ENCODE measurements around the gene CYB561A3. TPM values are rescaled to one million over a fixed set of nuclear protein-coding genes. Genes with fewer than 3 reads are reported as not detected.

The CYB561A3 gene
- total and polyA plus RNA-seq, 2 experiments from 2014 or later: 9.8 to 30.8 TPM

DNA sequence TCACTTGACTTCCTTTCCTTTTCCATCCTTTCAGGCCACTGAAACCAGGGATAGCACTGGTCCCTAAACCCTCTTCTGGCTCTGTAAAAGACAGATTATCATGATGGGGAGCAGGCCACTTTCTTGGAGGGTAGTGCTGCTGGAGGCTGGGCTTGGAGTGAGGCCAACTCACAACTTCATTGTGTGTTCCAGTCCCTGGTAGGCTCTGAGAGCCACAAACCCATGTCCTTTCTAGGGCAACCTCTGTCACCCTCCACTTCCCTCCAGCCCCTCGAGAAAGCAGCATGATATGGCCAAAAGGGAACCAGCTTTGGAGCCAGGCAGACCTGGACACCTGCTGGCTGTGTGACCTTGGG lies 26.3 kb downstream of the CYB561A3 start:
- Histone ChIP-seq H3K4me3 (no peak overlapping the region), H3K4me2 (peak overlapping the region; percentile 12; the same call in 1 of the 2 replicates), H3K36me3 (ENCODE audit: insufficient read depth) (no peaks in the 10 kb centered on the region), H3K27me3 (ENCODE audit: insufficient read depth) (no peaks in the 10 kb centered on the region), H3K27ac (ENCODE audit: low read depth) (peak overlapping the region; percentile 87; the same call in 1 of the 2 replicates), H3K79me2 (replicated peaks; ENCODE audit: insufficient read depth) (peaks cover 26% of the 10 kb centered on the region), H2AFZ (no peak overlapping the region), H4K20me1 (replicated peaks; ENCODE audit: insufficient read depth) (peaks cover 17% of the 10 kb centered on the region), H3K9me2 (ENCODE audit: insufficient read depth) (no peaks in the 10 kb centered on the region), H3K4me1 (ENCODE audit: insufficient read depth) (peaks cover 24% of the 10 kb centered on the region), H3F3A (replicated peaks; ENCODE audit: low read depth) (peaks cover 35% of the 10 kb centered on the region)
- no peak overlapping the region; the same call in 2 of the 3 replicates for H3K4me3 Mint-ChIP-seq
- peak overlapping the region; percentile 59; the same call in 1 of the 2 replicates for H3K27ac Mint-ChIP-seq
- H3K36me3 Mint-ChIP-seq (ENCODE audit: low read depth): peaks cover 21% of the 10 kb centered on the region
- H3K27me3 Mint-ChIP-seq (ENCODE audit: insufficient read depth, low read depth, poor library complexity): peaks cover 19% of the 10 kb centered on the region
- DNase-seq (ENCODE audit: low spot score) (no peak), ATAC-seq (no peak)
- H3K9me3 Mint-ChIP-seq: no peaks in the 10 kb centered on the region
- H3K4me1 Mint-ChIP-seq: peaks cover 39% of the 10 kb centered on the region
- TF ChIP-seq ZNF331 (CRISPR knock-in tag; IDR thresholded peaks at IDR 0.05; ENCODE audit: low read depth): no peak
- TF ChIP-seq, protein P1, sequence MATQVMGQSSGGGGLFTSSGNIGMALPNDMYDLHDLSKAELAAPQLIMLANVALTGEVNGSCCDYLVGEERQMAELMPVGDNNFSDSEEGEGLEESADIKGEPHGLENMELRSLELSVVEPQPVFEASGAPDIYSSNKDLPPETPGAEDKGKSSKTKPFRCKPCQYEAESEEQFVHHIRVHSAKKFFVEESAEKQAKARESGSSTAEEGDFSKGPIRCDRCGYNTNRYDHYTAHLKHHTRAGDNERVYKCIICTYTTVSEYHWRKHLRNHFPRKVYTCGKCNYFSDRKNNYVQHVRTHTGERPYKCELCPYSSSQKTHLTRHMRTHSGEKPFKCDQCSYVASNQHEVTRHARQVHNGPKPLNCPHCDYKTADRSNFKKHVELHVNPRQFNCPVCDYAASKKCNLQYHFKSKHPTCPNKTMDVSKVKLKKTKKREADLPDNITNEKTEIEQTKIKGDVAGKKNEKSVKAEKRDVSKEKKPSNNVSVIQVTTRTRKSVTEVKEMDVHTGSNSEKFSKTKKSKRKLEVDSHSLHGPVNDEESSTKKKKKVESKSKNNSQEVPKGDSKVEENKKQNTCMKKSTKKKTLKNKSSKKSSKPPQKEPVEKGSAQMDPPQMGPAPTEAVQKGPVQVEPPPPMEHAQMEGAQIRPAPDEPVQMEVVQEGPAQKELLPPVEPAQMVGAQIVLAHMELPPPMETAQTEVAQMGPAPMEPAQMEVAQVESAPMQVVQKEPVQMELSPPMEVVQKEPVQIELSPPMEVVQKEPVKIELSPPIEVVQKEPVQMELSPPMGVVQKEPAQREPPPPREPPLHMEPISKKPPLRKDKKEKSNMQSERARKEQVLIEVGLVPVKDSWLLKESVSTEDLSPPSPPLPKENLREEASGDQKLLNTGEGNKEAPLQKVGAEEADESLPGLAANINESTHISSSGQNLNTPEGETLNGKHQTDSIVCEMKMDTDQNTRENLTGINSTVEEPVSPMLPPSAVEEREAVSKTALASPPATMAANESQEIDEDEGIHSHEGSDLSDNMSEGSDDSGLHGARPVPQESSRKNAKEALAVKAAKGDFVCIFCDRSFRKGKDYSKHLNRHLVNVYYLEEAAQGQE (IDR thresholded peaks at IDR 0.05; ENCODE audit: unreplicated experiment): no peak
- no peak for TF ChIP-seq ZNF114 (CRISPR knock-in tag; IDR thresholded peaks at IDR 0.05)
- TF ChIP-seq, protein P2, sequence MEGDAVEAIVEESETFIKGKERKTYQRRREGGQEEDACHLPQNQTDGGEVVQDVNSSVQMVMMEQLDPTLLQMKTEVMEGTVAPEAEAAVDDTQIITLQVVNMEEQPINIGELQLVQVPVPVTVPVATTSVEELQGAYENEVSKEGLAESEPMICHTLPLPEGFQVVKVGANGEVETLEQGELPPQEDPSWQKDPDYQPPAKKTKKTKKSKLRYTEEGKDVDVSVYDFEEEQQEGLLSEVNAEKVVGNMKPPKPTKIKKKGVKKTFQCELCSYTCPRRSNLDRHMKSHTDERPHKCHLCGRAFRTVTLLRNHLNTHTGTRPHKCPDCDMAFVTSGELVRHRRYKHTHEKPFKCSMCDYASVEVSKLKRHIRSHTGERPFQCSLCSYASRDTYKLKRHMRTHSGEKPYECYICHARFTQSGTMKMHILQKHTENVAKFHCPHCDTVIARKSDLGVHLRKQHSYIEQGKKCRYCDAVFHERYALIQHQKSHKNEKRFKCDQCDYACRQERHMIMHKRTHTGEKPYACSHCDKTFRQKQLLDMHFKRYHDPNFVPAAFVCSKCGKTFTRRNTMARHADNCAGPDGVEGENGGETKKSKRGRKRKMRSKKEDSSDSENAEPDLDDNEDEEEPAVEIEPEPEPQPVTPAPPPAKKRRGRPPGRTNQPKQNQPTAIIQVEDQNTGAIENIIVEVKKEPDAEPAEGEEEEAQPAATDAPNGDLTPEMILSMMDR (conservative IDR thresholded peaks at IDR 0.05; ENCODE audit: low read depth in 2 of 2): no peak
- TF ChIP-seq NANOG (IDR thresholded peaks at IDR 0.05; ENCODE audit: borderline replicate concordance): no peak
- TF ChIP-seq, protein P3, sequence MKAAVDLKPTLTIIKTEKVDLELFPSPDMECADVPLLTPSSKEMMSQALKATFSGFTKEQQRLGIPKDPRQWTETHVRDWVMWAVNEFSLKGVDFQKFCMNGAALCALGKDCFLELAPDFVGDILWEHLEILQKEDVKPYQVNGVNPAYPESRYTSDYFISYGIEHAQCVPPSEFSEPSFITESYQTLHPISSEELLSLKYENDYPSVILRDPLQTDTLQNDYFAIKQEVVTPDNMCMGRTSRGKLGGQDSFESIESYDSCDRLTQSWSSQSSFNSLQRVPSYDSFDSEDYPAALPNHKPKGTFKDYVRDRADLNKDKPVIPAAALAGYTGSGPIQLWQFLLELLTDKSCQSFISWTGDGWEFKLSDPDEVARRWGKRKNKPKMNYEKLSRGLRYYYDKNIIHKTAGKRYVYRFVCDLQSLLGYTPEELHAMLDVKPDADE (IDR thresholded peaks at IDR 0.05): no peak
- TF ChIP-seq, protein P4, sequence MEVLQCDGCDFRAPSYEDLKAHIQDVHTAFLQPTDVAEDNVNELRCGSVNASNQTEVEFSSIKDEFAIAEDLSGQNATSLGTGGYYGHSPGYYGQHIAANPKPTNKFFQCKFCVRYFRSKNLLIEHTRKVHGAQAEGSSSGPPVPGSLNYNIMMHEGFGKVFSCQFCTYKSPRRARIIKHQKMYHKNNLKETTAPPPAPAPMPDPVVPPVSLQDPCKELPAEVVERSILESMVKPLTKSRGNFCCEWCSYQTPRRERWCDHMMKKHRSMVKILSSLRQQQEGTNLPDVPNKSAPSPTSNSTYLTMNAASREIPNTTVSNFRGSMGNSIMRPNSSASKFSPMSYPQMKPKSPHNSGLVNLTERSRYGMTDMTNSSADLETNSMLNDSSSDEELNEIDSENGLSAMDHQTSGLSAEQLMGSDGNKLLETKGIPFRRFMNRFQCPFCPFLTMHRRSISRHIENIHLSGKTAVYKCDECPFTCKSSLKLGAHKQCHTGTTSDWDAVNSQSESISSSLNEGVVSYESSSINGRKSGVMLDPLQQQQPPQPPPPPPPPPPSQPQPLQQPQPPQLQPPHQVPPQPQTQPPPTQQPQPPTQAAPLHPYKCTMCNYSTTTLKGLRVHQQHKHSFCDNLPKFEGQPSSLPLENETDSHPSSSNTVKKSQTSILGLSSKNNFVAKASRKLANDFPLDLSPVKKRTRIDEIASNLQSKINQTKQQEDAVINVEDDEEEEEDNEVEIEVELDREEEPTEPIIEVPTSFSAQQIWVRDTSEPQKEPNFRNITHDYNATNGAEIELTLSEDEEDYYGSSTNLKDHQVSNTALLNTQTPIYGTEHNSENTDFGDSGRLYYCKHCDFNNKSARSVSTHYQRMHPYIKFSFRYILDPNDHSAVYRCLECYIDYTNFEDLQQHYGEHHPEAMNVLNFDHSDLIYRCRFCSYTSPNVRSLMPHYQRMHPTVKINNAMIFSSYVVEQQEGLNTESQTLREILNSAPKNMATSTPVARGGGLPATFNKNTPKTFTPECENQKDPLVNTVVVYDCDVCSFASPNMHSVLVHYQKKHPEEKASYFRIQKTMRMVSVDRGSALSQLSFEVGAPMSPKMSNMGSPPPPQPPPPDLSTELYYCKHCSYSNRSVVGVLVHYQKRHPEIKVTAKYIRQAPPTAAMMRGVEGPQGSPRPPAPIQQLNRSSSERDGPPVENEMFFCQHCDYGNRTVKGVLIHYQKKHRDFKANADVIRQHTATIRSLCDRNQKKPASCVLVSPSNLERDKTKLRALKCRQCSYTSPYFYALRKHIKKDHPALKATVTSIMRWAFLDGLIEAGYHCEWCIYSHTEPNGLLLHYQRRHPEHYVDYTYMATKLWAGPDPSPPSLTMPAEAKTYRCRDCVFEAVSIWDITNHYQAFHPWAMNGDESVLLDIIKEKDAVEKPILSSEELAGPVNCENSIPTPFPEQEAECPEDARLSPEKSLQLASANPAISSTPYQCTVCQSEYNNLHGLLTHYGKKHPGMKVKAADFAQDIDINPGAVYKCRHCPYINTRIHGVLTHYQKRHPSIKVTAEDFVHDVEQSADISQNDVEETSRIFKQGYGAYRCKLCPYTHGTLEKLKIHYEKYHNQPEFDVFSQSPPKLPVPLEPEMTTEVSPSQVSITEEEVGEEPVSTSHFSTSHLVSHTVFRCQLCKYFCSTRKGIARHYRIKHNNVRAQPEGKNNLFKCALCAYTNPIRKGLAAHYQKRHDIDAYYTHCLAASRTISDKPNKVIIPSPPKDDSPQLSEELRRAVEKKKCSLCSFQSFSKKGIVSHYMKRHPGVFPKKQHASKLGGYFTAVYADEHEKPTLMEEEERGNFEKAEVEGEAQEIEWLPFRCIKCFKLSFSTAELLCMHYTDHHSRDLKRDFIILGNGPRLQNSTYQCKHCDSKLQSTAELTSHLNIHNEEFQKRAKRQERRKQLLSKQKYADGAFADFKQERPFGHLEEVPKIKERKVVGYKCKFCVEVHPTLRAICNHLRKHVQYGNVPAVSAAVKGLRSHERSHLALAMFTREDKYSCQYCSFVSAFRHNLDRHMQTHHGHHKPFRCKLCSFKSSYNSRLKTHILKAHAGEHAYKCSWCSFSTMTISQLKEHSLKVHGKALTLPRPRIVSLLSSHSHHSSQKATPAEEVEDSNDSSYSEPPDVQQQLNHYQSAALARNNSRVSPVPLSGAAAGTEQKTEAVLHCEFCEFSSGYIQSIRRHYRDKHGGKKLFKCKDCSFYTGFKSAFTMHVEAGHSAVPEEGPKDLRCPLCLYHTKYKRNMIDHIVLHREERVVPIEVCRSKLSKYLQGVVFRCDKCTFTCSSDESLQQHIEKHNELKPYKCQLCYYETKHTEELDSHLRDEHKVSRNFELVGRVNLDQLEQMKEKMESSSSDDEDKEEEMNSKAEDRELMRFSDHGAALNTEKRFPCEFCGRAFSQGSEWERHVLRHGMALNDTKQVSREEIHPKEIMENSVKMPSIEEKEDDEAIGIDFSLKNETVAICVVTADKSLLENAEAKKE (CRISPR knock-in tag; IDR thresholded peaks at IDR 0.05): no peak
- no peak for TF ChIP-seq EZH2 (IDR thresholded peaks at IDR 0.05; ENCODE audit: low read depth, unreplicated experiment)
- no peak for TF ChIP-seq POLR2AphosphoS5 (IDR thresholded peaks at IDR 0.05; ENCODE audit: low read depth)

Measured in GM23338 (cell line).